Panc1 (cell line): ENCODE measurements around the gene PPP1R9A. TPM values are rescaled to one million over a fixed set of nuclear protein-coding genes. Genes with fewer than 3 reads are reported as not detected.

Experiments
- ATAC-seq: fragments of 200-7000 bp; cut with Tn5 transposase; 2 replicates; pipeline ENCODE4 v1.9.1; 2020; ENCODE audit warnings: mild to moderate bottlenecking, moderate library complexity
- BruUV-seq: library from RNA; stranded (reverse); fragments of 400-500 nt; replicated peaks from 2 replicates; lab custom pipeline; 2021; lab: Mats Ljungman, UMichigan
- CTCF ChIA-PET: fragments of 300-600 bp; sonication (Branson Sonifier 250); formaldehyde crosslinking; loops from one replicate; lab custom pipeline; 2022; ENCODE audit warnings: antibody characterized with exemption; lab: Charles Lee
- POLR2A ChIA-PET: fragments of 300-600 bp; sonication (Branson Sonifier 250); formaldehyde crosslinking; loops from one replicate; lab custom pipeline; 2022; ENCODE audit warnings: antibody characterized with exemption; lab: Charles Lee
- DNase-seq: peaks from one replicate; pipeline ENCODE4 v3.0.0-alpha.2; 2010; ENCODE audit warnings: low read depth, low spot score
- H3K27ac ChIP-seq: 2 replicates; pipeline ENCODE4 v1.5.1; 2011; ENCODE audit warnings: mild to moderate bottlenecking, low read length, inconsistent platforms
- H3K27me3 ChIP-seq: fragments of 200-500 bp; sonication (Bioruptor generic); 2 replicates; pipeline ENCODE4 v1.6.0; 2014; ENCODE audit warnings: low read length, inconsistent platforms; ENCODE audit not compliant: control insufficient read depth, insufficient read depth
- H3K36me3 ChIP-seq: fragments of 200-500 bp; sonication (Bioruptor generic); 2 replicates; pipeline ENCODE4 v1.5.1; 2014; ENCODE audit warnings: inconsistent platforms, mild to moderate bottlenecking, low read length, moderate library complexity; ENCODE audit not compliant: control insufficient read depth, insufficient read depth
- H3K4me1 ChIP-seq: 2 replicates; pipeline ENCODE4 v1.5.1; 2011; ENCODE audit warnings: inconsistent platforms, mild to moderate bottlenecking, low read length, moderate library complexity; ENCODE audit not compliant: control insufficient read depth, insufficient read depth
- H3K4me3 ChIP-seq, 2 experiments: 2 replicates each; pipeline ENCODE4 v1.5.1; 2011 to 2012; ENCODE audit warnings: low read depth in 2 of 2, low read length in 2 of 2, mild to moderate bottlenecking in 2 of 2, inconsistent platforms in 1 of 2, moderate library complexity in 1 of 2
- H3K9me3 ChIP-seq: fragments of 200-500 bp; sonication (Bioruptor generic); 2 replicates; pipeline ENCODE4 v1.5.1; 2014; ENCODE audit warnings: low read depth, mild to moderate bottlenecking, inconsistent platforms, low read length, moderate library complexity; ENCODE audit not compliant: control insufficient read depth, insufficient read depth
- CTCF ChIP-seq: fragments of 450-650 bp; IDR thresholded peaks from 2 replicates; pipeline ENCODE4 v1.5.1; 2017; ENCODE audit warnings: mild to moderate bottlenecking
- POLR2AphosphoS5 ChIP-seq: IDR thresholded peaks from 2 replicates; pipeline ENCODE4 v1.6.1; 2012; ENCODE audit warnings: mild to moderate bottlenecking, low read depth, low read length, moderate library complexity
- SIN3A ChIP-seq: IDR thresholded peaks from 2 replicates; pipeline ENCODE4 v1.6.1; 2012; ENCODE audit warnings: low read depth, mild to moderate bottlenecking, low read length, moderate library complexity, borderline replicate concordance; ENCODE audit not compliant: insufficient read depth
- TCF7L2 ChIP-seq: IDR thresholded peaks from 2 replicates; pipeline ENCODE4 v1.6.1; 2011; ENCODE audit warnings: mild to moderate bottlenecking, low read depth, low read length, inconsistent platforms
- in situ Hi-C: cut with HindIII; loops from 2 replicates; pipeline ENCODE4 v1.10.0; 2016; ENCODE audit warnings: low sequenced_read_pairs, low pct_unique_long_range_greater_than_20kb
- intact Hi-C: fragments of 100-400 bp; cut with micrococcal nuclease; formaldehyde crosslinking; loops from one replicate; pipeline ENCODE4 v1.10.0; 2022; ENCODE audit not compliant: unreplicated experiment
- total RNA-seq: library from RNA; stranded (reverse); gene quantifications from one replicate; pipeline ENCODE4 v1.2.1, GENCODE V29; 2021; ENCODE audit not compliant: unreplicated experiment
- TF ChIP-seq, protein P1 (sequence below), 2 experiments: IDR thresholded peaks; 2 replicates each; pipeline ENCODE4 v1.6.1; 2011 to 2012; ENCODE audit warnings: low read depth in 2 of 2, control low read depth in 1 of 2, low read length in 1 of 2, mild to moderate bottlenecking in 1 of 2, moderate library complexity in 1 of 2; ENCODE audit not compliant: insufficient read depth in 1 of 2

The PPP1R9A gene
- total RNA-seq, 1 experiment from 2014 or later: 5.0 TPM

- H3K27ac ChIP-seq: no peak overlapping the region
- ChIA-PET POLR2A (no interaction called here), CTCF (no interaction called here)
- intact Hi-C loops (no loop called here), in situ Hi-C loops (no loop called here)
- H3K4me1 ChIP-seq: no peaks in the 10 kb centered on the region
- BruUV-seq: no TSS peak
- no peak for DNase-seq
- TF ChIP-seq POLR2AphosphoS5 (no peak), SIN3A (no peak), CTCF (no peak), TCF7L2 (no peak)
- TF ChIP-seq, protein P1, sequence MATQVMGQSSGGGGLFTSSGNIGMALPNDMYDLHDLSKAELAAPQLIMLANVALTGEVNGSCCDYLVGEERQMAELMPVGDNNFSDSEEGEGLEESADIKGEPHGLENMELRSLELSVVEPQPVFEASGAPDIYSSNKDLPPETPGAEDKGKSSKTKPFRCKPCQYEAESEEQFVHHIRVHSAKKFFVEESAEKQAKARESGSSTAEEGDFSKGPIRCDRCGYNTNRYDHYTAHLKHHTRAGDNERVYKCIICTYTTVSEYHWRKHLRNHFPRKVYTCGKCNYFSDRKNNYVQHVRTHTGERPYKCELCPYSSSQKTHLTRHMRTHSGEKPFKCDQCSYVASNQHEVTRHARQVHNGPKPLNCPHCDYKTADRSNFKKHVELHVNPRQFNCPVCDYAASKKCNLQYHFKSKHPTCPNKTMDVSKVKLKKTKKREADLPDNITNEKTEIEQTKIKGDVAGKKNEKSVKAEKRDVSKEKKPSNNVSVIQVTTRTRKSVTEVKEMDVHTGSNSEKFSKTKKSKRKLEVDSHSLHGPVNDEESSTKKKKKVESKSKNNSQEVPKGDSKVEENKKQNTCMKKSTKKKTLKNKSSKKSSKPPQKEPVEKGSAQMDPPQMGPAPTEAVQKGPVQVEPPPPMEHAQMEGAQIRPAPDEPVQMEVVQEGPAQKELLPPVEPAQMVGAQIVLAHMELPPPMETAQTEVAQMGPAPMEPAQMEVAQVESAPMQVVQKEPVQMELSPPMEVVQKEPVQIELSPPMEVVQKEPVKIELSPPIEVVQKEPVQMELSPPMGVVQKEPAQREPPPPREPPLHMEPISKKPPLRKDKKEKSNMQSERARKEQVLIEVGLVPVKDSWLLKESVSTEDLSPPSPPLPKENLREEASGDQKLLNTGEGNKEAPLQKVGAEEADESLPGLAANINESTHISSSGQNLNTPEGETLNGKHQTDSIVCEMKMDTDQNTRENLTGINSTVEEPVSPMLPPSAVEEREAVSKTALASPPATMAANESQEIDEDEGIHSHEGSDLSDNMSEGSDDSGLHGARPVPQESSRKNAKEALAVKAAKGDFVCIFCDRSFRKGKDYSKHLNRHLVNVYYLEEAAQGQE (IDR thresholded peaks at IDR 0.05; ENCODE audit: insufficient read depth in 1 of 2, low read depth in 2 of 2, low read length in 1 of 2): no peak
- no peaks in the 10 kb centered on the region for H3K36me3 ChIP-seq
- no peak for ATAC-seq
- no peaks in the 10 kb centered on the region for H3K9me3 ChIP-seq
- no peak overlapping the region for H3K4me3 ChIP-seq
- no peaks in the 10 kb centered on the region for H3K27me3 ChIP-seq
Observed at GRCh38 chr7:95105627-95106026, 198.2 kb downstream of the PPP1R9A start.

GRCh38 chr7:95106401-95106800 lies 199.0 kb downstream of the PPP1R9A start:
- BruUV-seq: no TSS peak
- Histone ChIP-seq H3K36me3 (no peaks in the 10 kb centered on the region), H3K4me3 (no peak overlapping the region), H3K9me3 (no peaks in the 10 kb centered on the region), H3K27ac (no peak overlapping the region), H3K27me3 (no peaks in the 10 kb centered on the region), H3K4me1 (no peaks in the 10 kb centered on the region)
- ChIA-PET CTCF (no interaction called here), POLR2A (no interaction called here)
- intact Hi-C loops (no loop called here), in situ Hi-C loops (no loop called here)
- no peak for ATAC-seq
- TF ChIP-seq SIN3A: no peak
- TF ChIP-seq CTCF: no peak
- TF ChIP-seq, protein P1 (IDR thresholded peaks at IDR 0.05; ENCODE audit: insufficient read depth in 1 of 2, low read depth in 2 of 2, low read length in 1 of 2): no peak
- no peak for TF ChIP-seq TCF7L2
- TF ChIP-seq POLR2AphosphoS5: no peak
- no peak for DNase-seq
